COR-L47 (cell line): ENCODE measurements around the gene LRP2.
"Not testable (repeated sequence)": the region's sequence is repeated elsewhere in the genome, so short reads cannot be mapped to it uniquely, and the experiment has no call there.

Experiments used
- DNase-seq: peaks from one replicate; lab custom pipeline; 2025; lab: John Stamatoyannopoulos, UW

Gene LRP2

DNA sequence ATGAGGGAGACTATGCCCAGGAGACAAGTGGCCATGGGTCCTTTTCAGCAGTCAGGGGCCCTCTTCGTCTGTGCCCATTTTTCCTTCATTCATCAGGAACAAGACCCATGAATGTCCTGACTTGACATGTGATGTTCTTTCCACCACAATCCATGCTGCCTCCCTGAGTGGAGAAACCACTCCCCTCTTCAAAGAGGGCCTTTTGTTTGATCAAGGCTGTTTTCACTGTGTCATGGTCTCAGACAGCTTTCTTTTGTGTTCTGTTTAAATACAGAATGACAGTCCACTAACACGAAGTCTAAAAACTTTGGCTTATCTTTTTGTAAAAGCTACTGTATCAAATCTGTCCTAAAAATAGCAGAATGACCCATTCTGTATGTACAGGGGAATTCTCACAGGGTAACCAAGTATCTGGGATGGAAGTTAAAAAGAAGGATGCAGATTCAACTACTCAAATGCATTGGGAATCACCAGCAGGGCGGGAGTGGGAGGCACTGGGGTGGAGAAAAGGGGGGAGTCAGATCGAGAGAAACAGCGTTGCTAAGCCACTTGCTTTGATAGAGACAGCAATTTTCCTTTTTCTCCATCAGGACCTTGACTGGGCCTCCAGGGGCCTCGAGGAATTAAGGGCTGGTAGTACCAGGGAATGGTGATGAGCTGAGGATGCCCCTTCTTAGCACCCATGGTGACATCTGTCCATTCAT lies 13.9 kb downstream of the LRP2 start:
- no peak for DNase-seq

DNA sequence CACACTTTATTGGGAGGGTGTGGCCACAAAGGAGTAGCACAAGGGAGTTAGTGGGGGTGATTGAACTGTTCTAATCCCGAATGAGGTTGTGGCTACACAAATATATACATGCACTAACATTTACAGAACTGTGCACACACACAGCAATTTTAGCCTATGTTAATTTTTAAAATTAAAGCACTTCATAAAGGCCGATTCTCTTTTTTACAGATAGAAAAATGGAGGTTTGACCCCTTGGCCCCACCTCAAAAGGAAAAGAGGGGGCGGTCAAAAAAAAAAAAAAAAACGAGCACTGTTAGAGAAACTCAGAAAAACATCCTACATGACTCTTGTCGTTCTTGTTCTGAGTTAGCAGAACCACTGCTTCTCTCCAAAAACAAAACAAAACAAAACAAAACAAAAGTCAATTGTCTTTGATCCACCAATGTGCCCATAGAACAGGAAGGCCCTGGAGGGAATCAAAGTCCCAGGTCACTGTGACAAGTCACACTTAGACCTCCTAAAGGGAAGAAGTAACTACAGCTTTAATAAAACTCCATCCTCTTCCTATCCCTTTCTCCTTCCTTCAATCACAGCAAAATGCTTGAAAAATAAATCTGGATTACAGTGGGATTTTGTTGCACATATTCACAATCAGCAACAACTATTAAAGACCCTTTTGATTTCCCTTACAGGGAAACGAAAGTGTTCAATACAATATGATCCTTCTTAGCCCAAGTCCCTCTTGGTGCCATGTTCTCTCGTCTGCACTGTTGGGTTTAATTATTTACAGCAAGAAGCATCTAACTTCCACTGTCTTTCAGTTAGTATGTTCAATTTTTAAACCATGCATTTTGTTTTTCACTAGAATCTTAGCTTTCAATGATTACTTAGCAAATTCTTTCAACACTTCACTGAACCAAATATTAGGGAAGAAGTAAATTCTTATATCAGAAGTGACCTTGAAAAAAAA lies 16.6 kb downstream of the LRP2 start:
- DNase-seq = no peak

- DNase-seq = no peak
Observed at GRCh38 chr2:169344736-169345485, 17.4 kb downstream of the LRP2 start.

DNA sequence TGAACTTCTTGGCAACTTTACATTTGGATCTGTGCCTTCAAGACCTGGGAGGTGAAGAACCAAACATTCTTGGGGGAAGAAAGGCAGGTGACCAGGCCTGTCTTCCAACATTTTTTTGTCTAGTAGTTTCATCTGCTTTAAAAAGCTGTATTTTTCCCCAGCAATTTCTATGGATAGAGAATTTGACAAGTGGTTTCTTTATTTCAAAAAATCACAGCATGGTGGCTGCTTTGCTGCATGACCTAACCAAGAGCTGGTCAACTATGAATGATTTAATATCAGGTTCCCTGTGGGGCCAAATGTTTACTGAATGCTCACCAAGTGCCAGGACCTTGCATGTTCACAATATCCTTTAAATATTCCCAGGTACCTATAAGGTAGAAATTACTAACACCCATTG lies 19.1 kb downstream of the LRP2 start:
- no peak for DNase-seq

- no peak for DNase-seq
Observed at GRCh38 chr2:169339657-169340056, 22.7 kb downstream of the LRP2 start.

GRCh38 chr2:169336695-169337094 lies 25.6 kb downstream of the LRP2 start:
- DNase-seq = no peak

- no peak for DNase-seq
Observed at GRCh38 chr2:169330555-169331198, 31.7 kb downstream of the LRP2 start.

GRCh38 chr2:169329688-169330554 lies 32.4 kb downstream of the LRP2 start:
- no peak for DNase-seq

- no peak for DNase-seq
Observed at GRCh38 chr2:169328785-169329184, 33.5 kb downstream of the LRP2 start.

DNA sequence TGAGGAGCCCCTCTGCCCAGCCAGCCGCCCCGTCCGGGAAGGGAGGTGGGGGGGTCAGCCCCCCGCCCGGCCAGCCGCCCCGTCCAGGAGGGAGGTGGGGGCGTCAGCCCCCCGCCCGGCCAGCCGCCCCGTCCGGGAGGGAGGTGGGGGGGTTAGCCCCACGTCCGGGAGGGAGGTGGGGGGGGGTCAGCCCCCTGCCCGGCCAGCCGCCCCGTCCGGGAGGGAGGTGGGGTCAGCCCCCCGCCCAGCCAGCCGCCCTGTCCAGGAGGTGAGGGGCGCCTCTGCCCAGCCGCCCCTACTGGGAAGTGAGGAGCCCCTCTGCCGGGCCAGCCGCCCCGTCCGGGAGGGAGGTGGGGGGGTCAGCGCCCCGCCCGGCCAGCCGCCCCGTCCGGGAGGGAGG lies 34.5 kb downstream of the LRP2 start:
- not testable (repeated sequence) for DNase-seq

DNA sequence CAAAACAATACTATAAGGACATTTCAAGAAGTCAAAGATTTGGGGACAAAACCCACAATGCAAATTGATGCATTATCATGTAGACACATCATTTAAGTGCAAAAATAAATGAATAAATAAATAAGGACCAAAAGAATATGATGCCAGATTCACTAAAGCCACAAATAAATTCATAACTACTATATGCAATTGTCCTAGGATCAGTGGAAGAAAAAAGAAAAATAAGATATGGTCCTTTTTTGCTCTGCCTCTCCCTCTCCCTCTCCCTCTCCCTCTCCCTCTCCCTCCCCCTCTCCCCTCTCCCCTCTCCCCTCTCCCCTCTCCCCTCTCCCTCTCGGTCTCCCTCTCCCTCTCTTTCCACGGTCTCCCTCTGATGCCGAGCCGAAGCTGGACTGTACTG lies 36.4 kb downstream of the LRP2 start:
- not testable (repeated sequence) for DNase-seq

DNA sequence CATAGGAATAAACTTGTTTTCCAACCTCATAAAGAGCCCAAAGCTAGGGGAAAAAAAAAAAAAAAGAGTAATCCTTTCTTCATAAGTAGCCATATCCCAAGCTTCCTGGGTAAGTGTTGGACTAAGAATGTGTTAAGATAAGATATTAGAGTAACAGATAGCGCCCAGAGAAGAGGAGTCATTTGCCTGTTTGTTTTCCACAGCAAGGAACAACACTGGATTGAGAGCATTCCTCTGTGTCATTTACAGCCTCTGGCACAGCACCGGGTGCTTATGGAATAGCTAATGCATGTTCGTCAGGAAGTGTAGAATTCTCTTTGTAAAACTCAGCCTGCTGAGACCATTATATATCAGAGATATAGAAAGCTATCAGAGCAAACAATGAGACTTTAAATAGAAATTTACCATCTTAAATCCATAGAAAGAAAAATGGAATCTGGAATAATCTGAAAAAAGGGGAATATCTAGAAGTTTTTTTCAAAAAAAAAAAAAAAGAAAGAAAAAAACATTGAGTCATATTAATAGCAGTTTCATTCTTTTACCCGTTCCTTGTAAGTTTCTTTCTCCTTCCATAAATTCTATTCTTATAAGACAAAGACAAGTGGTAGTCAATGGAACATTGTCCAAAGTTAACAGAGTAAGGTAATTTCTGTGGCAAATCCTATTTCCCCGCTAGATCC lies 37.6 kb downstream of the LRP2 start:
- no peak for DNase-seq

GRCh38 chr2:169323841-169324240 lies 38.5 kb downstream of the LRP2 start:
- DNase-seq = no peak

DNA sequence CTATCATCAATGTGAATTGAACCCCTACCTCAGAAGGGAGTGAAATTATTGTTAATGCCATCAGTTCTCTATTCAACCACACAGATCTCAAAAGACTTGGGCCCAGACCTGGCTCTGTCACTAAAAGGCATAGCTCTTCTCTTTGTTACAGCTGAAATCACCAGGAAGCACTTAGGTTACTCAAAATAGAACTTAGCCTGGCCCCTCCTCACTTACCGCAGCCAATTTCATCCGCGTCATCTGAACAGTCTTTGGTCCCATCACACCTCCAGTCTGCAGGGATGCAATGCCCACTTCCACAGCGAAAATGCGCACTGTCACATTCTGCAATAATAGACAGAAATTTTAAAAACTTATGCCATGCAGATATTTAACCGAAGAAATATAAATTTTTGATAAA lies 41.8 kb downstream of the LRP2 start:
- DNase-seq = no peak

- no peak for DNase-seq
Observed at GRCh38 chr2:169315357-169315756, 47.0 kb downstream of the LRP2 start.

- not testable (repeated sequence) for DNase-seq
Observed at GRCh38 chr2:169308349-169308748, 54.0 kb downstream of the LRP2 start.

DNA sequence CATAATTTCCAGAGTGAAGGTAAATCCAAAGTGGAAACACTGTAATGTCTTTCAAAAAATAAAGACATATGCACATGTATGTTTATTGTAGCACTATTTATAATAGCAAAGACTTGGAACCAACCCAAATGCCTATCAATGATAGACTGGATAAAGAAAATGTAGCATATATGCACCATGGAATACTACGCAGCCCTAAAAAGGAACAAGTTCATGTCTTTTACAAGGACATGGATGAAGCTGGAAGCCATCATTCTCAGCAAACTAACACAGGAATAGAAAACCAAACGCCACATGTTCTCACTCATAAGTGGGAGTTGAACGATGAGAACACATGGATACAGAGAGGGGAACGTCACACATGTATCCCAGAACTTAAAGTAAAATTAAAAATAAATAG lies 57.6 kb downstream of the LRP2 start:
- DNase-seq = not testable (repeated sequence)

DNA sequence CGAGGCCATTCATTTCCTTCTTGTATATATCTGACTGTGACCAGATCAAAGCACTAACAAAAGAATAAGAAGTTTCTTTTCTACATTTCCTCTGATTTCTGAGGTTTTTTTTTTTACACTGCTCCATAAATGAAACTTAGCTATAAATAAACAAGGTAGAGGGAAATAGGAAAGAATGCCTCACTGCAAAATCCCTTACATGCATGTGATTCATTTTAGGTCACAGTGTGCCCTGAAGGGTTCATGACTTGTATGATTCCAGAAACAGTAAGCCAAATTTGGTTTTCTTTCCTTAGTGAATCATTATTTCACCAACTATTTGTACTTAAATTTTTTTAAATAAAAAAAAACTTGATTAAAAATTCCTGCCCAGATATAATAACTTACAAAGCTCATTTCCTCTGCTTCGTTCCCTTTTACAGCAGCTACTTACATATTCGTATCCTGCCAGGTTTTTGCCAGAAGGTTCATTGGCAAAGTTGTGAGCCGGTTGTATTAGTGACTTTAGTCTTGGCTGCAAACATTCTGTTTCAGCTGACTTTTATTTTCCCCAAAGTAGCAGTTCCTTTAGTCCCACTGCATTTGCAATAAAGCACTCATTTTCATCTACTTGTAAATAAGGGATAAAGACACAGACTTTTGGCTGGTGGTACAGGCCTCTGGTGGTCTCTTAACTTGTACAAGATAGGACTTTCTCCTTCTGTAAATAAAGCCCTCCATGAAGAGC lies 58.6 kb downstream of the LRP2 start:
- no peak for DNase-seq

GRCh38 chr2:169302364-169302763 lies 60.0 kb downstream of the LRP2 start:
- DNase-seq = no peak
